GM18861 (cell line): ENCODE measurements around the gene TRPM4.
A peak's percentile ranks its signal among the peaks of the same experiment; 100 is the strongest.
"Not testable (repeated sequence)": the region's sequence is repeated elsewhere in the genome, so short reads cannot be mapped to it uniquely, and the experiment has no call there.

ENCODE experiments used
- ATAC-seq: cut with Tn5 transposase; IDR thresholded peaks from one replicate; pipeline ENCODE4 v1.9.1; 2021; ENCODE audit not compliant: unreplicated experiment

TRPM4 gene

DNA sequence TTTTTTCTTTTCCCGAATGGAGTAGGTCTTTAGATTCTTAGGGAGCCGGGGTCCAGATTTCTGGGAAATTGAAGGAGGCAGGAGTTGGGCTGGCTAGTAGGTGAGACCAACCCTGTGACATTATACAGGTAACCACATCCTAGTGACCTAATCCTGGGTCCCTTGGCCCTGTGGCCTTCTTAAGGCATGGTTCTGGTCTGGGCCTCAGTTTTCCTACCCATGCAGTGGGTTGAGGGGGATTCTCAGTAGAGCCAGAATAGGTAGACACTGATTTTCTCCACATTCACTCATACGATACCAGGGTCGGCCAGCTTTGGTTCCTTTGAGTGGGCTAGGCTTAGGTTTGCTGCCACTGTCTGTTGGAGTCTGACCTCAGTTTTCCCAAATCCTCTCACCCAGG, 31.0 kb upstream of the TRPM4 start:
- ATAC-seq: no peak

- ATAC-seq: not testable (repeated sequence)
These were observed 30.4 kb upstream of the TRPM4 start for GRCh38 chr19:49127225-49127624.

DNA sequence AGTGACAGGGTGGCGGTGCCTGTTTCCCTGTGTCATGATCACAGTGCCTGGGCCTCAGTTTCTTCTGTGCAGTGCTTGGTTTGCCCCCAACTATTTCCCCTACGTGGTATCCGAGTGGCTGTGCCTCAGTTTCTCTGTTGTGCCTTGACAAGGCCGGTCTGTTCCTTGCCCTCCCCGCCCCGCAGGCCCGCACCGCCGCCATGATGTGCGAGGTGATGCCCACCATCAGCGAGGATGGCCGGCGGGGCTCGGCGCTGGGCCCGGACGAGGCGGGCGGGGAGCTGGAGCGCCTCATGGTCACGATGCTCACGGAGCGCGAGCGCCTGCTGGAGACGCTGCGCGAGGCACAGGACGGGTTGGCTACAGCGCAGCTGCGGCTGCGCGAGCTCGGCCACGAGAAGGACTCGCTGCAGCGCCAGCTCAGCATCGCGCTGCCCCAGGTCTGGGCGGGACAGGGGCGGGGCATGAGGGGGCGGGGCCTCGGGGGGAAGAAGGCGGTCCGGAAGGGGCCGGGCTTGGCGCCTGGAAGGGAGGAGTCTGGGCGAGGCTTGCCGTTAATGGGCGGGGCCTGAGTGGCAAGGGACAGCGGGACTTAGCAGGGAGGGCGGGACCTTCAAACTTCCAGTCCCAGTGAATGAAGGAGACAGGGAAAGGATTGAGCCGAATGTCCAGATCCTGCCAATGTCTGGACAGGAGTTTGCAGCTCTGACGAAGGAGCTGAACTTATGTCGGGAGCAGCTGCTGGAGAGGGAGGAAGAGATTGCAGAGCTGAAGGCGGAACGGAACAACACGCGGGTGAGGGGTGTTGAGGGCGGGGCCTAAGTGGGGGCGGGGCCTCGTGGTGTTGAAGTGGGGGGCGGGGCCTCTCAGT, 29.7 kb upstream of the TRPM4 start:
- ATAC-seq: peak; percentile 60

GRCh38 chr19:49128545-49129237, 28.9 kb upstream of the TRPM4 start:
- no peak for ATAC-seq

- ATAC-seq: no peak
These were observed 28.4 kb upstream of the TRPM4 start for GRCh38 chr19:49129238-49129583.

DNA sequence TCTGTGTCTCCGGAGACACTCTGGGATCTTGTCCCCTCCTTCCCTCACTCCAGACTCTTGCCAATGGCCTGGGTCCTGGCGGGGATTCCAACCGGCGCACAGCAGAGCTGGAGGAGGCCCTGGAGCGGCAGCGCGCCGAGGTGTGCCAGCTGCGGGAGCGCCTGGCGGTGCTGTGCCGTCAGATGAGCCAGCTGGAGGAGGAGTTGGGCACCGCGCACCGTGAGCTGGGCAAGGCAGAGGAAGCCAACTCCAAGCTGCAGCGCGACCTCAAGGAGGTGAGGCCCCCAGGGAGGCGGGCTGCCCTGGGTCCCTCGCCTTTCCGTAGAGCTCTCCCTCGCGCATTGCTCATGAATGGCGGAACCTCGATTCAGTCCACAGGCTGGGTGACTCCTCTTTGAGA, 27.3 kb upstream of the TRPM4 start:
- ATAC-seq: no peak

DNA sequence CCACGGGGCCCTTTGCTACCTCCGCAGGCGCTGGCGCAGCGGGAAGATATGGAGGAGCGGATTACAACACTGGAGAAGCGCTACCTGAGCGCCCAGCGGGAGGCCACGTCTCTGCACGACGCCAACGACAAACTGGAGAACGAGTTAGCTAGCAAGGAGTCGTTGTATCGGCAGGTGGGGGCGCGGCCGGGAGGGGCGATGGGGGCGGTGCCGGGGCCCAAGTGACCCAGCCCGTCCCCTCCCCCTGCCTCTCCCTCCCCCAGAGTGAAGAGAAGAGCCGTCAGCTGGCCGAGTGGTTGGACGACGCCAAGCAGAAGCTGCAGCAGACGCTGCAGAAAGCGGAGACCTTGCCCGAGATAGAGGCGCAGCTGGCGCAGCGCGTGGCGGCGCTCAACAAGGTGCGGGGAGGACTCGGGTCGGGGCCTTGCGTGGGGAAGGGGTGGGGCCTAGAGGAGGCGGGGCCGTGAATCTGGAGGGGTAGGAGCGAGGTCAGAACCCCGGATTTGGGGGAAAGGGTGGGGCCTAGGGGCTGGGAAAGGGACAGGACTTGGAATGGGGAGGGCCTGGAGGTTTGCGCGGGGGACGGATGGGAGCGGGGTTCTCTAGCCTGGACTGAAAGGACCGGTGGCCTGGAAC, 24.5 kb upstream of the TRPM4 start:
- ATAC-seq: no peak

- ATAC-seq: no peak
These were observed 23.8 kb upstream of the TRPM4 start for GRCh38 chr19:49133621-49134454.

DNA sequence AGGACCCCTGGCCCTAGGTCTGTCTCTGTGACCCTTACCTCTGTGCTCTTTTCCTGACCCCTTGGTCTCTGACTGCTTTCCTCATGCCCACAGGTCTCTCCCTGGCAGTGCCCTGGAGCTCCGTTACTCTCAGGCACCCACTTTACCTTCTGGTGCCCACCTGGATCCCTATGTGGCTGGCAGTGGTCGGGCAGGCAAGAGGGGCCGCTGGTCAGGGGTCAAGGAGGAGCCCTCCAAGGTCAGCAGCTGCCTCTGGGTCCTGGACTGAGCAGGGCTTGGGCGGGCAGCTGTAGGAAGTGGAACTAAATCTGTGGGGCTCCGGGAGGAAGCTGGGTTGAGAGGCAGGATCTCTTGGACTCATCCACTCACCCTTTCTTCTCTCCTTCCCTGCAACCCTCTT, 21.9 kb upstream of the TRPM4 start:
- no peak for ATAC-seq

DNA sequence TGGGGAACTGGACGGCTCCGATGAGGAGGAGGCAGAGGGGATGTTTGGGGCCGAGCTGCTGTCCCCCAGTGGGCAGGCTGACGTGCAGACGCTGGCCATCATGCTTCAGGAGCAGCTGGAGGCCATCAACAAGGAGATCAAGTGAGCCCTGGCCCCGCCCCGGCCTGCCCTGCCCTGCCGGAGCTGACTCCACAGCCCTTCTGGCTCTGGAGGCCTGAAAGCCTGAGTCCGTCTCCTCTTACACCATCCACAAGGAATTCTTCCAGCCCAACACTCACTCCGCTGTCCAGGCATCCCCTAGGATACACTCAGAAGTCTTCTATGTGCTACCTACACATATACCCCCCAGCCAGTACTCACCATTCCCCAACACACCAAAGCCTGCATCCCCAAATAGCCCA, 20.8 kb upstream of the TRPM4 start:
- ATAC-seq: no peak

DNA sequence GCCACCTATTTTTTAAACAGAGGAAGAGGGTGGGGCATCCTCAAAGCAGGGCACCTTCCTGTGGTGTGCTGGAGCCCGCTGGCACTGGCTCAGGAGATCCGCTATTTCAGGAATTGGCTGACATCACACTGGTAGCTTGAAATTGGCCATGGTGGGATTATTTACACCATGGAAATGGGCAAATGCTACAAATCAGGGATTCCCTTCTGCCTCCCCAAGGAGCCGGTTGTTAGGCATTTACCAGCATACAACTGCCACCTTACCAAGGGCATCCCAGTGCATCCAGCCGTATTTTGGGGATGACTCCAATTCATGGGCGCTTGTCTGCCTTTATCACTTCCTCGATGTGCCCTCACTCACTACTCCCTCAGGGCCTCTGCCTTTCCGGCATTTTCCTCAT, 16.6 kb upstream of the TRPM4 start:
- ATAC-seq: no peak

GRCh38 chr19:49141352-49141751, 16.2 kb upstream of the TRPM4 start:
- no peak for ATAC-seq

GRCh38 chr19:49142866-49143335, 14.7 kb upstream of the TRPM4 start:
- ATAC-seq: peak; percentile 43

DNA sequence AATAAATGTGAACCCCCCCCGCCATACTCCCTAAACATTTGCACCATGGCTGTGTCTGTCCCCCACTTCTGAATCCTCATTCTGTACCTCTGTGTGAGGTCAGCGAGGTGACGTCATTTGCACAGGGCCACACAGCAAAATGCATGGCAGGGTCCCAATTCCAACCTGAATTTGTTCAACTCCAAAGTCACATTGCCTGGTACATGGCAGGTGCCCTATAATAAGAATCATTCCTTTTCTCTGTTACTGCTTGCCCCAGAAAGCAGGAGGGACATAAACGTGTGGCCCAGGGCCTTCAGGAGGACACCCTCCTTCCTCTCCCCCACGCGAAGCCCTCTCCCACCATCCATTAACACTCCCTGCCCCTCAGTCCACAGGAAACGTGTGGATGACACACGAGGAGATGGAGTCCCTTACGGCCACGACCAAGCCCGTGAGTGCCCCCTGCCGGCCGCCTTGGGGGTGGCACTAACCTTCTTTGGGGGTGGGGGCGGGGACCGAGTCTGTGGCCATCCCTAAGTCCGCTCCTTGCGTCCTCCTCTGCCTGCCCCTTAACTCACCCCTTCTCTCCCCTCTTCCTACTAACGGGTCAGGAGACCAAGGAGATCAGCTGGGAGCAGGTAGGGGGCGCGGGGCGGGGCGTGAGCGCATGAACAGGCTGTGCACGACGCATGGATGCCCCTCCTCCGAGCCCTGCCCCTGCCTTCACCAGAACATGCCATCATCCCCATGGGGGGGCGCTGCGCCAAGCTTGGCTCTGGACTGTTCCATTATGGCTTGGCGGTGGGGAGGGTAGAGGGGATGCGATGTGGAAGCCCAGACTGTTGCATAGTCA, 11.8 kb upstream of the TRPM4 start:
- no peak for ATAC-seq

DNA sequence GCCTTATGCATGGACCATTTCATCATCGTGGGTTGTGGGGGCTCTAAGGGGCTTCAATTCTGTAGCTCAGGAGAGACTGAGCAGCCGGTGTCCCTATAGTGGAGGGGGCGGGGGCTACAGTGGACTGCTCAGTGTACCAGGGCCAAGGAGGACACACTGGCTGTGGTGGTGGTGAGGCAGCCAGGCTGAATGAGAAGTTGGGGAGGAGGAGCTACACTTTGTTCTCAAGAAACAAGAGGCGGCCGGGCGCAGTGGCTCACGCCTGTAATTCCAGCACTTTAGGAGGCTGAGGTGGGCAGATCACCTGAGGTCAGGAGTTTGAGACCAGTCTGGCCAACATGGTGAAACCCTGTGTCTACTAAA, 11.2 kb upstream of the TRPM4 start:
- ATAC-seq: not testable (repeated sequence)

- ATAC-seq: no peak
These were observed 9.4 kb upstream of the TRPM4 start for GRCh38 chr19:49148044-49148682.

DNA sequence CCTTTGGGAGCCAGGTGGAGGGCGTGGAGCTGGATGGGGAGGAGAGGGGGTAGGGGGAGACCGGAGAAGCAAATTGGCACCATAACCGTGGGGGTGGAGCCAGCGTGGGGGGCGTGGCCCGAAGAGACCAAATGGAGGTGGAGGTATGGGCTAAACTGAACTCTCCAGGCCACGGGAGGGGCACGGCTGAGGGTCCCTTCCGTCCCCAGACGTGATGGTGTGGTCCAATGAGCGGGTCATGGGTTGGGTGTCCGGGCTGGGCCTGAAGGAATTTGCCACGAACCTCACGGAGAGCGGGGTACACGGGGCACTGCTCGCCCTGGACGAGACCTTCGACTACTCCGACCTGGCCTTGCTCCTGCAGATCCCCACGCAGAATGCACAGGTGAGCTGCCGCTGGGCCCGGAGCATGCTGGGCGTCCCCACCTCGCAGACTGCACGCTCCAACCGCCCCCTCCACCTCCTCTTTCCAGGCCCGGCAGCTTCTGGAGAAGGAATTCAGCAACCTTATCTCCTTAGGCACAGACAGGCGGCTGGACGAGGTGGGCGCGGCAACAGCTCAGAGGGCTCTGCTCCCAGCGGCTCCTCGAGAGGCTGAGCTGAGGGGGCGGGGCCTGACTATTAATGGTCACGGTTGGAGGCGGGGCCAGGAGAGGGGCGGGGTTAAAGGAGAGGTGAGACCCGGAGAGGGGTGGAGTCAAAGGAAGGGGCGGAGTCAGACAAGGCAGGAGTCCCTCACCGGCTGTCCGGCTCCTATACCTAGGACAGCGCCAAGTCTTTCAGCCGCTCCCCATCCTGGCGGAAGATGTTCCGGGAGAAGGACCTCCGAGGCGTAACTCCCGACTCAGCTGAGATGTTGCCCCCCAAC, 8.6 kb upstream of the TRPM4 start:
- ATAC-seq: no peak

DNA sequence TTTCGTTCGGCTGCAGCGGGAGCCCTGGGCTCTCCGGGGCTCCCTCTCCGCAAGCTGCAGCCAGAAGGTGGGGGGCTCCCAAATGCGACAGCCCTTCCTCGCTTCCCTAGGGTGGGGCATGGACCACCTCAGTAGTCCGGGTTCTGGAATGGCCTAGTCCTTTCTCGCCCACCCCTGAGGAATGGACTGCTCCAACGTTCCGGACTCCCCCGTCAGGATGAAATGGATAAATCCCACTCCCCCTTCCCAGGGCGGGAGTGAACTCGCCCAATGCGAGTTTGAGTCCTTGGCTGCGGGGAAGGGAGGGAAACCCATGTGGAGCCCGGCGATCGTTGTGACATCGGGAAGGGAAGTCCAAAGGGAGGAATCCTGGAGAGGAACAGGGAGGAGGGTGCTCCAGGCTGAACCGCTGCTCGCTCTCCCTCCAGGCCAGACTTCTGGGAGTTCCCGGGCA, 7.9 kb upstream of the TRPM4 start:
- no peak for ATAC-seq
